Fibroblast of mammary gland (primary cell): Measurements from ENCODE around the gene EPDR1.

Experiments
- DNase-seq: peaks from one replicate; pipeline ENCODE4 v3.0.0-alpha.2; 2010; ENCODE audit warnings: low read depth
- H3K4me3 ChIP-seq: 2 replicates; pipeline ENCODE4 v1.5.1; 2011; ENCODE audit warnings: low read depth, mild to moderate bottlenecking, low read length, moderate library complexity; ENCODE audit not compliant: control insufficient read depth
- CTCF ChIP-seq: conservative IDR thresholded peaks from 2 replicates; pipeline ENCODE4 v1.5.1; 2011; ENCODE audit warnings: low read depth, low read length, inconsistent platforms; ENCODE audit not compliant: control insufficient read depth, insufficient read depth

EPDR1 gene

GRCh38 chr7:37928878-37929277 is 8.4 kb downstream of the EPDR1 start:
- TF ChIP-seq CTCF, result no peak
- no peak for DNase-seq
- H3K4me3 ChIP-seq, result no peak overlapping the region

GRCh38 chr7:37930226-37930948 is 9.9 kb downstream of the EPDR1 start:
- TF ChIP-seq CTCF, result no peak
- peak; percentile 37 for DNase-seq
- no peak overlapping the region for H3K4me3 ChIP-seq

GRCh38 chr7:37932543-37932942 is 12.1 kb downstream of the EPDR1 start:
- H3K4me3 ChIP-seq, result no peak overlapping the region
- TF ChIP-seq CTCF, result no peak
- no peak for DNase-seq

DNA sequence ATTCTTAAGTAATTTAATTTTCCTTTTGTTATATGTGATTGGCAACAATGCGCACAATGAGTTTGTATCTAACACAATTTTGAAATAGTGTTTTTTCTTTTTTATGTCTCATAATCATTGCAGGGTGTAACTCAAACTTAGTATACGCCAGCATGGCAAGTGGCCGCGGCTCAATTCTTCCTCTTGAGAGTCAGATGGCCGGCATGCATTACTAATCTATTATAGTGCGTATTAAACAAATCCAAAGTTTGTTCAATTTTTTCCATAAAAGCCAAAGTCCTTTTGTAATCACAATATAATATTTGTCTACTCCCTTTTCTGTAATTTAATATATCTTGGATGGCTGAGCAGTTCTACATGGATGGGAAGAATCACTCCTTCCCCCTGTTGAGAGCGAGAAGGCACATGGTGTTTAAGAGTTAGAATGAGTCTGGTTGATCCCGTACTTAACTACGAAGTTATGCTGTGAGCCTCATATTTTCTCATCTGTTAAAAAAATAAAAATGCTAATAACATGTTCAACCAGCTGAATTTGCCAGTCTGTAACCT is 12.7 kb downstream of the EPDR1 start:
- no peak for TF ChIP-seq CTCF
- no peak overlapping the region for H3K4me3 ChIP-seq
- DNase-seq, result no peak

- no peak overlapping the region for H3K4me3 ChIP-seq
- DNase-seq, result peak; percentile 88
- TF ChIP-seq CTCF, result no peak
Measured at GRCh38 chr7:37942934-37943610, 22.6 kb downstream of the EPDR1 start.

GRCh38 chr7:37943905-37944736 is 23.7 kb downstream of the EPDR1 start:
- no peak for TF ChIP-seq CTCF
- DNase-seq, result no peak
- H3K4me3 ChIP-seq, result no peak overlapping the region
